GM12864 (cell line): ENCODE measurements around the gene TMEM229B.

Experiments used
- DNase-seq: peaks from one replicate; pipeline ENCODE4 v3.0.0-alpha.2; 2011; ENCODE audit warnings: low read depth
- H3K4me3 ChIP-seq: 2 replicates; pipeline ENCODE4 v1.5.1; 2011; ENCODE audit warnings: mild to moderate bottlenecking, low read depth, low read length, control low read depth
- CTCF ChIP-seq: IDR thresholded peaks from 2 replicates; pipeline ENCODE4 v1.5.1; 2011; ENCODE audit warnings: low read depth, mild to moderate bottlenecking, moderate library complexity, low read length, control low read depth, inconsistent platforms; ENCODE audit errors: missing control alignments

The TMEM229B gene

DNA sequence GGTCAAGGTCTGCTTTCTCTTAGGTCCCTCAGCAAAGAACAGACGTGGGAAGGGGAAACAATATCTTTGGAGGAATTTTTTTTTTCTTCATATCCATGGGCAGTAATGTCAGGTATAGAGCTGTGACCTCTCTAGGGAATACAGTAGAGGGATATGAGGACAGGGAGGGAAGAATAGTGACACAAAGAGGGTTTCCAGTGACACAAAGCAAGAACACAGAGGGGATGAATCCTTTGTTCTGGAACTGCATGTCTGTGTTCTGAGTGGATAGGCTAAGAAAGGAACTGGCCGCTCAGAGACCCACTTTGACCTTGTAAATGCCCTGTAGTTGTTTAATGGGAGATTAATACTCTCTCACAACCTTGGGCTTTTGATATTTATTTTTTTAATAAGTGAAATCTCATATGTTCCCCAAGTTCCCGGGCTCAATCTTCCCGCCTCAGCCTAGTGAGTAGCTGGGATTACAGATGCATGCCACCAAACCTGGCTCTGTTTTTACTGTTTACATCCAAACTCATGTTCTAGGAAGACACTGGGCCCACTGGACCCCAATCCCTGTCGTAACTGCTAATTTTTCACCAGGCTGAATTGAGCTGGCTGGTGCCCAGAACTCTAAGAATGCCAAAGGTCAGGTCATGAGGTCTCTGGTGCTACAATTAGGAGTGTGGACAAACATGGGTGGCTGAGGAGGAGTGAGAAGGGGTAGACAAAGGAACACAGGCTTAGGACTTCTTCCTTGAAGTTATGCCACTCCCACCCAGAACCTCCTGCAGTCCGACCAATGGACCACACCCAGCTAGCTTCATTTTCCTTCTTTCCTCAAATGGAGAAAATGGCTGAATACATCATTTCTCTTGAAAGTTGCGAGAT, 35.5 kb upstream of the TMEM229B start:
- TF ChIP-seq CTCF, result no peak
- no peak overlapping the region for H3K4me3 ChIP-seq

GRCh38 chr14:67522270-67522669, 33.7 kb upstream of the TMEM229B start:
- no peak for TF ChIP-seq CTCF
- H3K4me3 ChIP-seq, result no peak overlapping the region
- no peak for DNase-seq

More for the DNA sequence above, 35.5 kb upstream of the TMEM229B start:
- DNase-seq, result no peak

DNA sequence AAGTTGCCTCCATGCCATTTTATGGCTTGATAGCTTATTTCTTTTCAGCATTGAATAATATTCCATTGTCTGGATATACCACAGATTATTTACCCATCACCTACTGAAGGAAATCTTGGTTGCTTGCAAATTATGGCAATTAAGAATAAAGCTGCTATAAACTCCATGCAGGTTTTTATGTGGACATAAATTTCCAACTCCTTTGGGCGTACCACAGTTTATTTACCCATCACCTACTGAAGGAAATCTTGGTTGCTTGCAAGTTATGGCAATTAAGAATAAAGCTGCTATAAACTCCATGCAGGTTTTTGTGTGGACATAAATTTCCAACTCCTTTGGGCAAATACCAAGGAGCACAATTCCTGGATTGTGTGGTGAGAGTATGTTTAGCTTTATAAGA, 32.0 kb upstream of the TMEM229B start:
- TF ChIP-seq CTCF, result no peak
- no peak overlapping the region for H3K4me3 ChIP-seq
- DNase-seq, result no peak

GRCh38 chr14:67519406-67519805, 30.9 kb upstream of the TMEM229B start:
- DNase-seq, result no peak
- TF ChIP-seq CTCF, result no peak
- H3K4me3 ChIP-seq, result no peak overlapping the region

- no peak for DNase-seq
- no peak for TF ChIP-seq CTCF
- no peak overlapping the region for H3K4me3 ChIP-seq
Measured at GRCh38 chr14:67517083-67517482, 28.6 kb upstream of the TMEM229B start.

DNA sequence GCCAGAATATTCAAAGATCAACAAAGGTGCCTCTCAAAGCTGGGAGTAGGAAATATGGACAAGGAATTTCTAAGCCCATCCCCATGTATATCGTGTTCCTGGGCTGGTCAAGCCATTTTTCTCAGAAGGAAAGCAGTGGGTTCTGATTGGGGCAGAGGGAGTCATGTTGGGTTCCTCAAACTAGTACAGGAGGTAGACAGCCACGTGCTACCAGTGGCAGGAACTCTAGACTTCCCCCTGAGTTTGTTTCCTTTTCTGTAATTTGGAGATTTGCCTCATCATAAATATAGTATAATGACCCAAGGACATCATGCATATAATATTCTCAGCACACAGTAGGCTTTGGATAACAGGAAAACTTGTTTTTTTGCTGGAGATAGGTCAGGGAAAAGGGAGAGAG, 28.2 kb upstream of the TMEM229B start:
- no peak for DNase-seq
- TF ChIP-seq CTCF, result no peak
- no peak overlapping the region for H3K4me3 ChIP-seq
